CD4-positive, alpha-beta memory T cell (primary cell): ENCODE measurements around the gene OR2V2. TPM values are rescaled to one million over a fixed set of nuclear protein-coding genes. Genes with fewer than 3 reads are reported as not detected.
"Not testable (repeated sequence)": the region's sequence is repeated elsewhere in the genome, so short reads cannot be mapped to it uniquely, and the experiment has no call there.

ENCODE experiments used
- CTCF ChIA-PET: fragments of 350-600 bp; sonication (Branson Sonifier 250); formaldehyde crosslinking; loops from one replicate; lab custom pipeline; 2021; ENCODE audit warnings: inconsistent platforms; ENCODE audit not compliant: partially characterized antibody; lab: Charles Lee
- POLR2A ChIA-PET: fragments of 350-600 bp; sonication (Branson Sonifier 250); formaldehyde crosslinking; loops from one replicate; lab custom pipeline; 2021; ENCODE audit not compliant: partially characterized antibody; lab: Charles Lee
- DNase-seq, 5 donors: peaks; one replicate each; pipeline versions ENCODE4 v3.0.0 to v3.0.0-alpha.2; 2020 to 2022; ENCODE audit warnings: mixed read lengths in 1 of 5
- H3K27ac ChIP-seq: one replicate; pipeline ENCODE4 v1.7.0; 2013; ENCODE audit warnings: low read depth, low read length
- H3K27me3 ChIP-seq: 2 replicates; pipeline ENCODE4 v1.7.0; 2013; ENCODE audit warnings: mild to moderate bottlenecking, low read length, moderate library complexity; ENCODE audit not compliant: insufficient read depth
- H3K36me3 ChIP-seq: 2 replicates; pipeline ENCODE4 v1.7.0; 2013; ENCODE audit warnings: mild to moderate bottlenecking, low read length, moderate library complexity; ENCODE audit not compliant: insufficient read depth
- H3K4me1 ChIP-seq: 2 replicates; pipeline ENCODE4 v1.7.0; 2013; ENCODE audit warnings: mild to moderate bottlenecking, low read length, moderate library complexity; ENCODE audit not compliant: insufficient read depth
- H3K4me3 ChIP-seq, 2 donors: one replicate each; pipeline ENCODE4 v1.7.0; 2013; ENCODE audit warnings: low read length in 2 of 2, mild to moderate bottlenecking in 1 of 2
- H3K9me3 ChIP-seq, 2 donors: one replicate each; pipeline ENCODE4 v1.7.0; 2013; ENCODE audit warnings: low read length in 2 of 2, control low read depth in 1 of 2; ENCODE audit not compliant: control insufficient read depth in 1 of 2
- H3K27ac Mint-ChIP-seq, 7 donors: one replicate each; pipeline ENCODE4 v1.8.0; 2020 to 2021; ENCODE audit warnings: mixed read lengths in 7 of 7, mild to moderate bottlenecking in 6 of 7, inconsistent platforms in 3 of 7, moderate library complexity in 3 of 7
- H3K27me3 Mint-ChIP-seq, 2 donors: one replicate each; pipeline ENCODE4 v1.8.0; 2020 to 2021; ENCODE audit warnings: mixed read lengths in 2 of 2
- H3K36me3 Mint-ChIP-seq, 2 donors: one replicate each; pipeline ENCODE4 v1.8.0; 2020 to 2021; ENCODE audit warnings: mixed read lengths in 2 of 2, inconsistent platforms in 1 of 2, mild to moderate bottlenecking in 1 of 2
- H3K4me1 Mint-ChIP-seq, 4 donors: one replicate each; pipeline ENCODE4 v1.8.0; 2020 to 2021; ENCODE audit warnings: mixed read lengths in 4 of 4, mild to moderate bottlenecking in 1 of 4
- H3K4me3 Mint-ChIP-seq, 8 donors: one replicate each; pipeline ENCODE4 v1.8.0; 2020 to 2021; ENCODE audit warnings: mixed read lengths in 8 of 8, mild to moderate bottlenecking in 7 of 8, moderate library complexity in 6 of 8, inconsistent platforms in 3 of 8
- H3K9me3 Mint-ChIP-seq, 8 donors: one replicate each; pipeline ENCODE4 v1.8.0; 2020 to 2021; ENCODE audit warnings: mixed read lengths in 8 of 8, mild to moderate bottlenecking in 5 of 8, inconsistent platforms in 3 of 8, moderate library complexity in 1 of 8
- intact Hi-C: fragments of 100-400 bp; cut with micrococcal nuclease; formaldehyde crosslinking; loops from one replicate; pipeline ENCODE4 v1.15.1; 2023
- polyA plus RNA-seq, 2 donors: library from polyadenylated mRNA; unstranded; fragments of 300-500 nt; fragmentation: Illumina TruSeq; gene quantifications; one replicate each; pipeline ENCODE4 v1.2.3, GENCODE V29; 2021
- total RNA-seq, 2 experiments: library from RNA; stranded (reverse); gene quantifications; one replicate each; pipeline ENCODE4 v1.2.3, GENCODE V29; 2021

Gene OR2V2
- total and polyA plus RNA-seq, 4 experiments from 2014 or later, result not detected

GRCh38 chr5:181159286-181160151 lies 12.1 kb downstream of the OR2V2 start:
- peak; percentile 82 to 89 (median 87) for DNase-seq
- Histone ChIP-seq H3K36me3 (no peaks in the 10 kb centered on the region), H3K4me3 (peak overlapping the region in 1 of 2 donors; percentile 66), H3K9me3 (no peaks in the 10 kb centered on the region), H3K27me3 (peaks cover 4% of the 10 kb centered on the region), H3K27ac (peak overlapping the region; percentile 90), H3K4me1 (peaks cover 23% of the 10 kb centered on the region)
- ChIA-PET CTCF (interaction anchor here (0.8 to 2.5 kb wide), 6 partner anchors 9 to 375 kb away, joined by 3 to 11 read pairs (median 4); partner anchors contain the start of gene TRIM52), POLR2A (interaction anchor here (0.9 to 1.8 kb wide), 6 partner anchors 11 to 356 kb away, joined by 3 to 7 read pairs (median 3); partner anchors contain the start of genes TRIM41 and TRIM52)
- Mint-ChIP-seq H3K36me3 (peaks cover 0 to 2% of the 10 kb centered on the region in 2 donors), H3K27ac (peak overlapping the region; percentile 94 to 99 (median 97)), H3K4me3 (peak overlapping the region; percentile 74 to 89 (median 84)), H3K9me3 (peaks cover 0 to 9% (median 1%) of the 10 kb centered on the region in 8 donors), H3K4me1 (peaks cover 12 to 35% (median 21%) of the 10 kb centered on the region in 4 donors), H3K27me3 (peaks cover 7 to 25% of the 10 kb centered on the region in 2 donors)
- intact Hi-C loops, result loop anchor here (1.0 to 5.0 kb wide), 4 partner anchors 23 to 375 kb away; partner anchors contain the start of gene MGAT1

- peak overlapping the region; percentile 94 to 99 (median 97) for H3K27ac Mint-ChIP-seq
- peaks cover 9 to 24% of the 10 kb centered on the region in 2 donors for H3K27me3 Mint-ChIP-seq
- H3K27me3 ChIP-seq, result peaks cover 5% of the 10 kb centered on the region
- H3K4me1 ChIP-seq, result peaks cover 23% of the 10 kb centered on the region
- no peaks in the 10 kb centered on the region for H3K36me3 ChIP-seq
- DNase-seq, result peak; percentile 75 to 96 (median 86)
- peaks cover 0 to 11% (median 1%) of the 10 kb centered on the region in 8 donors for H3K9me3 Mint-ChIP-seq
- intact Hi-C loops, result no loop called here
- no peaks in the 10 kb centered on the region for H3K9me3 ChIP-seq
- H3K36me3 Mint-ChIP-seq, result peaks cover 0 to 3% of the 10 kb centered on the region in 2 donors
- H3K4me3 ChIP-seq, result peak overlapping the region; percentile 48 to 66
- H3K4me3 Mint-ChIP-seq, result peak overlapping the region; percentile 79 to 89 (median 81)
- CTCF ChIA-PET, result interaction anchor here (0.8 to 2.5 kb wide), 4 partner anchors 8 to 101 kb away, joined by 3 to 11 read pairs (median 4); partner anchors contain the start of gene TRIM52
- POLR2A ChIA-PET, result interaction anchor here (0.9 to 1.8 kb wide), 6 partner anchors 10 to 357 kb away, joined by 3 to 7 read pairs (median 3); partner anchors contain the start of genes TRIM41 and TRIM52
- peak overlapping the region; percentile 90 for H3K27ac ChIP-seq
- peaks cover 11 to 35% (median 22%) of the 10 kb centered on the region in 4 donors for H3K4me1 Mint-ChIP-seq
Measured at GRCh38 chr5:181160152-181160754, 12.9 kb downstream of the OR2V2 start.

- intact Hi-C loops, H3K36me3 Mint-ChIP-seq, H3K9me3 ChIP-seq, H3K36me3 ChIP-seq, H3K27me3 ChIP-seq: not testable (repeated sequence)
- Mint-ChIP-seq H3K27ac (peak overlapping the region; percentile 85 to 99 (median 97)), H3K4me3 (peak overlapping the region; percentile 57 to 85 (median 80)), H3K9me3 (peaks cover 0 to 12% (median 4%) of the 10 kb centered on the region in 8 donors), H3K27me3 (peaks cover 14 to 27% of the 10 kb centered on the region in 2 donors), H3K4me1 (peaks cover 14 to 35% (median 25%) of the 10 kb centered on the region in 4 donors)
- Histone ChIP-seq H3K4me3 (peak overlapping the region in 1 of 2 donors; percentile 16), H3K27ac (peak overlapping the region; percentile 53), H3K4me1 (peaks cover 23% of the 10 kb centered on the region)
- CTCF ChIA-PET, result interaction anchor here (0.8 to 2.5 kb wide), 3 partner anchors 12 to 100 kb away, joined by 3 to 11 read pairs (median 5); partner anchors contain the start of gene TRIM52
- POLR2A ChIA-PET, result interaction anchor here (1.0 to 1.8 kb wide), 4 partner anchors 28 to 100 kb away, joined by 3 to 7 read pairs (median 4); partner anchors contain the start of genes TRIM41 and TRIM52
- DNase-seq, result peak; percentile 53 to 79 (median 68)
Measured at GRCh38 chr5:181160755-181161533, 13.6 kb downstream of the OR2V2 start.

GRCh38 chr5:181161534-181162175 lies 14.3 kb downstream of the OR2V2 start:
- Mint-ChIP-seq H3K27ac (peak overlapping the region; percentile 85 to 99 (median 97)), H3K4me1 (peaks cover 14 to 35% (median 26%) of the 10 kb centered on the region in 4 donors), H3K36me3 (peaks cover 0 to 4% of the 10 kb centered on the region in 2 donors), H3K27me3 (peaks cover 18 to 30% of the 10 kb centered on the region in 2 donors), H3K4me3 (peak overlapping the region in 5 of 8 donors; percentile 69 to 85 (median 80)), H3K9me3 (peaks cover 0 to 18% (median 4%) of the 10 kb centered on the region in 8 donors)
- Histone ChIP-seq H3K4me1 (peaks cover 23% of the 10 kb centered on the region), H3K36me3 (no peaks in the 10 kb centered on the region), H3K27ac (peak overlapping the region; percentile 53), H3K4me3 (peak overlapping the region in 1 of 2 donors; percentile 16), H3K9me3 (no peaks in the 10 kb centered on the region), H3K27me3 (peaks cover 5% of the 10 kb centered on the region)
- DNase-seq, result no peak
- ChIA-PET POLR2A (interaction anchor here (0.7 to 1.0 kb wide), 2 partner anchors 27 to 30 kb away, joined by 3 to 4 read pairs; no protein-coding TSS in a partner anchor), CTCF (interaction anchor here (1.0 kb wide), 1 partner anchor 19 kb away, joined by 4 read pairs; no protein-coding TSS in a partner anchor)
- intact Hi-C loops, result no loop called here

GRCh38 chr5:181163487-181164075 lies 16.2 kb downstream of the OR2V2 start:
- Histone ChIP-seq H3K4me3 (no peak overlapping the region), H3K4me1 (peaks cover 28% of the 10 kb centered on the region), H3K27me3 (peaks cover 15% of the 10 kb centered on the region), H3K27ac (no peak overlapping the region), H3K9me3 (no peaks in the 10 kb centered on the region), H3K36me3 (no peaks in the 10 kb centered on the region)
- Mint-ChIP-seq H3K27ac (peak overlapping the region in 6 of 7 donors; percentile 88 to 97 (median 91)), H3K9me3 (peaks cover 0 to 27% (median 4%) of the 10 kb centered on the region in 8 donors), H3K27me3 (peaks cover 24 to 47% of the 10 kb centered on the region in 2 donors), H3K4me1 (peaks cover 15 to 42% (median 29%) of the 10 kb centered on the region in 4 donors), H3K4me3 (peak overlapping the region in 6 of 8 donors; percentile 36 to 79 (median 64)), H3K36me3 (peaks cover 0 to 4% of the 10 kb centered on the region in 2 donors)
- ChIA-PET POLR2A (interaction anchor here (1.2 kb wide), 1 partner anchor 98 kb away, joined by 3 read pairs; no protein-coding TSS in a partner anchor), CTCF (interaction anchor here (0.7 kb wide), 1 partner anchor 81 kb away, joined by 3 read pairs; no protein-coding TSS in a partner anchor)
- intact Hi-C loops, result no loop called here
- DNase-seq, result no peak
